PFSK-1 (cell line): ENCODE results near the gene ESPN.

Experiments
- FOXP2 ChIP-seq: optimal IDR thresholded peaks from 2 replicates; pipeline ENCODE3; 2011; ENCODE audit warnings: borderline replicate concordance, control low read depth, inconsistent platforms; ENCODE audit not compliant: insufficient read depth; ENCODE audit errors: extremely low read length, extremely low read depth
- POLR2AphosphoS5 ChIP-seq: IDR thresholded peaks from 2 replicates; pipeline ENCODE4 v1.6.1; 2012; ENCODE audit warnings: low read depth, mild to moderate bottlenecking, control low read depth, low read length, moderate library complexity
- SIN3A ChIP-seq: IDR thresholded peaks from 2 replicates; pipeline ENCODE4 v1.6.1; 2012; ENCODE audit warnings: mild to moderate bottlenecking, low read length, moderate library complexity, borderline replicate concordance; ENCODE audit not compliant: insufficient read depth
- TAF1 ChIP-seq: IDR thresholded peaks from 2 replicates; pipeline ENCODE4 v1.6.1; 2012; ENCODE audit warnings: low read length, control low read depth, borderline replicate concordance; ENCODE audit not compliant: insufficient read depth
- TF ChIP-seq, protein P1 (sequence below), 2 experiments: IDR thresholded peaks; 2 replicates each; pipeline versions ENCODE4 v1.6.1 to v1.8.0; 2011 to 2012; ENCODE audit warnings: low read depth in 2 of 2, low read length in 2 of 2, control low read depth in 1 of 2, inconsistent platforms in 1 of 2, mild to moderate bottlenecking in 1 of 2, moderate library complexity in 1 of 2; ENCODE audit not compliant: insufficient read depth in 1 of 2

The ESPN gene

DNA sequence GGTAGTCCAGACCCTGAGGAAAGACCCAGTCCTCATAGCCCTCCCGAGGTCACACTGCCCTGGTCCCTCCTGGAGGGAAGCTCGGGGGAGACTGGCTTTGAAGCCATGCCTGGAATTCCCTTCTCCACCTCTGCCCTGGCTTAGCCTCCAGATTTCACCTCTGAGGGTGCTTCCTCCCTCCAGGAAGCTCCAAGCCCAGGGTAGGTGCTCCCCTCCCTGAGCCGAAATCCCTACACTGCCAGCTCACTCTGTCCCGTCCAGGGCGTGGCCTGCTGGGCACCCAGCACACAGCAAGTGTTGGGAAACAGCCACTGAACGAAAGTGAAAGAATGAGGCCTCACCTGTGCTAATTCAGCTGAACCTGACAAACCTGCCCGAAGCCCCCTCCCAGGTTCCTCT is 47.4 kb downstream of the ESPN start:
- TF ChIP-seq, protein P1, sequence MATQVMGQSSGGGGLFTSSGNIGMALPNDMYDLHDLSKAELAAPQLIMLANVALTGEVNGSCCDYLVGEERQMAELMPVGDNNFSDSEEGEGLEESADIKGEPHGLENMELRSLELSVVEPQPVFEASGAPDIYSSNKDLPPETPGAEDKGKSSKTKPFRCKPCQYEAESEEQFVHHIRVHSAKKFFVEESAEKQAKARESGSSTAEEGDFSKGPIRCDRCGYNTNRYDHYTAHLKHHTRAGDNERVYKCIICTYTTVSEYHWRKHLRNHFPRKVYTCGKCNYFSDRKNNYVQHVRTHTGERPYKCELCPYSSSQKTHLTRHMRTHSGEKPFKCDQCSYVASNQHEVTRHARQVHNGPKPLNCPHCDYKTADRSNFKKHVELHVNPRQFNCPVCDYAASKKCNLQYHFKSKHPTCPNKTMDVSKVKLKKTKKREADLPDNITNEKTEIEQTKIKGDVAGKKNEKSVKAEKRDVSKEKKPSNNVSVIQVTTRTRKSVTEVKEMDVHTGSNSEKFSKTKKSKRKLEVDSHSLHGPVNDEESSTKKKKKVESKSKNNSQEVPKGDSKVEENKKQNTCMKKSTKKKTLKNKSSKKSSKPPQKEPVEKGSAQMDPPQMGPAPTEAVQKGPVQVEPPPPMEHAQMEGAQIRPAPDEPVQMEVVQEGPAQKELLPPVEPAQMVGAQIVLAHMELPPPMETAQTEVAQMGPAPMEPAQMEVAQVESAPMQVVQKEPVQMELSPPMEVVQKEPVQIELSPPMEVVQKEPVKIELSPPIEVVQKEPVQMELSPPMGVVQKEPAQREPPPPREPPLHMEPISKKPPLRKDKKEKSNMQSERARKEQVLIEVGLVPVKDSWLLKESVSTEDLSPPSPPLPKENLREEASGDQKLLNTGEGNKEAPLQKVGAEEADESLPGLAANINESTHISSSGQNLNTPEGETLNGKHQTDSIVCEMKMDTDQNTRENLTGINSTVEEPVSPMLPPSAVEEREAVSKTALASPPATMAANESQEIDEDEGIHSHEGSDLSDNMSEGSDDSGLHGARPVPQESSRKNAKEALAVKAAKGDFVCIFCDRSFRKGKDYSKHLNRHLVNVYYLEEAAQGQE (IDR thresholded peaks at IDR 0.05; ENCODE audit: insufficient read depth in 1 of 2, low read depth in 2 of 2, low read length in 2 of 2) = no peak
- no peak for TF ChIP-seq TAF1

GRCh38 chr1:6472391-6472790 is 47.8 kb downstream of the ESPN start:
- TF ChIP-seq TAF1 (no peak), SIN3A (no peak), POLR2AphosphoS5 (no peak), FOXP2 (no peak)
- TF ChIP-seq, protein P1 (IDR thresholded peaks at IDR 0.05; ENCODE audit: insufficient read depth in 1 of 2, low read depth in 2 of 2, low read length in 2 of 2) = no peak

- TF ChIP-seq FOXP2 (no peak), SIN3A (no peak), TAF1 (no peak), POLR2AphosphoS5 (no peak)
- TF ChIP-seq, protein P1 (IDR thresholded peaks at IDR 0.05; ENCODE audit: insufficient read depth in 1 of 2, low read depth in 2 of 2, low read length in 2 of 2) = no peak
Measured at GRCh38 chr1:6473156-6473555, 48.6 kb downstream of the ESPN start.

- TF ChIP-seq, protein P1 (IDR thresholded peaks at IDR 0.05; ENCODE audit: insufficient read depth in 1 of 2, low read depth in 2 of 2, low read length in 2 of 2) = no peak
- TF ChIP-seq FOXP2 (no peak), TAF1 (no peak), SIN3A (no peak), POLR2AphosphoS5 (no peak)
Measured at GRCh38 chr1:6473974-6474814, 49.6 kb downstream of the ESPN start.

- TF ChIP-seq, protein P1 (IDR thresholded peaks at IDR 0.05; ENCODE audit: insufficient read depth in 1 of 2, low read depth in 2 of 2, low read length in 2 of 2) = no peak
- TF ChIP-seq SIN3A (no peak), FOXP2 (no peak), POLR2AphosphoS5 (no peak), TAF1 (no peak)
Measured at GRCh38 chr1:6474815-6475282, 50.3 kb downstream of the ESPN start.
